Stimulated activated CD8-positive, alpha-beta memory T cell treated with anti-CD3 and anti-CD28 coated beads, Interleukin-15, amount 100 ng/mL, for 24 hours (primary cell): Measurements from ENCODE around the gene SOX2.

Source experiments
- DNase-seq: peaks from one replicate; pipeline ENCODE4 v3.0.0-alpha.2; 2020; ENCODE audit warnings: low read depth

Gene SOX2

GRCh38 chr3:181722766-181723425 lies 11.2 kb downstream of the SOX2 start:
- DNase-seq = no peak

GRCh38 chr3:181723625-181724191 lies 12.0 kb downstream of the SOX2 start:
- DNase-seq = no peak

GRCh38 chr3:181724192-181724965 lies 12.7 kb downstream of the SOX2 start:
- DNase-seq = no peak

GRCh38 chr3:181725131-181725731 lies 13.5 kb downstream of the SOX2 start:
- DNase-seq = no peak

- DNase-seq = no peak
Observed at GRCh38 chr3:181725830-181726229, 14.1 kb downstream of the SOX2 start.

GRCh38 chr3:181726351-181727330 lies 14.9 kb downstream of the SOX2 start:
- no peak for DNase-seq

- no peak for DNase-seq
Observed at GRCh38 chr3:181727341-181728032, 15.8 kb downstream of the SOX2 start.

GRCh38 chr3:181728470-181729340 lies 17.0 kb downstream of the SOX2 start:
- DNase-seq = no peak

- DNase-seq = no peak
Observed at GRCh38 chr3:181729341-181729869, 17.7 kb downstream of the SOX2 start.

GRCh38 chr3:181730316-181730715 lies 18.6 kb downstream of the SOX2 start:
- no peak for DNase-seq

GRCh38 chr3:181730934-181731333 lies 19.2 kb downstream of the SOX2 start:
- no peak for DNase-seq

GRCh38 chr3:181735911-181736310 lies 24.2 kb downstream of the SOX2 start:
- no peak for DNase-seq

GRCh38 chr3:181738551-181738950 lies 26.8 kb downstream of the SOX2 start:
- no peak for DNase-seq

- DNase-seq = no peak
Observed at GRCh38 chr3:181739628-181740027, 27.9 kb downstream of the SOX2 start.

- no peak for DNase-seq
Observed at GRCh38 chr3:181741417-181741816, 29.7 kb downstream of the SOX2 start.

GRCh38 chr3:181752202-181752671 lies 40.5 kb downstream of the SOX2 start:
- DNase-seq = no peak

- no peak for DNase-seq
Observed at GRCh38 chr3:181753391-181753790, 41.7 kb downstream of the SOX2 start.

- no peak for DNase-seq
Observed at GRCh38 chr3:181755959-181756358, 44.2 kb downstream of the SOX2 start.

GRCh38 chr3:181756645-181757297 lies 45.0 kb downstream of the SOX2 start:
- DNase-seq = no peak
